HCEC 1CT (cell line): ENCODE measurements around the gene BCL2.

Experiments
- DNase-seq: peaks from one replicate; pipeline ENCODE4 v3.0.0-alpha.2; 2017

Gene BCL2

GRCh38 chr18:63178971-63179370 lies 140.6 kb downstream of the BCL2 start:
- no peak for DNase-seq

GRCh38 chr18:63177919-63178821 lies 141.4 kb downstream of the BCL2 start:
- DNase-seq, result no peak

- no peak for DNase-seq
These were observed 142.3 kb downstream of the BCL2 start for GRCh38 chr18:63177259-63177658.

- DNase-seq, result no peak
These were observed 144.3 kb downstream of the BCL2 start for GRCh38 chr18:63175264-63175663.

- no peak for DNase-seq
These were observed 145.6 kb downstream of the BCL2 start for GRCh38 chr18:63173983-63174382.

GRCh38 chr18:63169853-63170252 lies 149.7 kb downstream of the BCL2 start:
- DNase-seq, result no peak

GRCh38 chr18:63168287-63168686 lies 151.3 kb downstream of the BCL2 start:
- no peak for DNase-seq

- no peak for DNase-seq
These were observed 153.4 kb downstream of the BCL2 start for GRCh38 chr18:63166142-63166541.

GRCh38 chr18:63164396-63164795 lies 155.2 kb downstream of the BCL2 start:
- DNase-seq, result no peak

GRCh38 chr18:63162271-63163014 lies 157.1 kb downstream of the BCL2 start:
- peak; percentile 10 for DNase-seq

GRCh38 chr18:63161761-63162195 lies 157.8 kb downstream of the BCL2 start:
- peak; percentile 86 for DNase-seq

- no peak for DNase-seq
These were observed 158.4 kb downstream of the BCL2 start for GRCh38 chr18:63161032-63161760.

GRCh38 chr18:63160172-63160995 lies 159.2 kb downstream of the BCL2 start:
- DNase-seq, result no peak

- DNase-seq, result no peak
These were observed 160.0 kb downstream of the BCL2 start for GRCh38 chr18:63159590-63159989.

GRCh38 chr18:63158676-63159291 lies 160.8 kb downstream of the BCL2 start:
- DNase-seq, result no peak

GRCh38 chr18:63158012-63158631 lies 161.4 kb downstream of the BCL2 start:
- DNase-seq, result no peak

GRCh38 chr18:63157293-63158011 lies 162.1 kb downstream of the BCL2 start:
- DNase-seq, result no peak

GRCh38 chr18:63155910-63156773 lies 163.4 kb downstream of the BCL2 start:
- DNase-seq, result no peak

- DNase-seq, result no peak
These were observed 164.3 kb downstream of the BCL2 start for GRCh38 chr18:63155169-63155852.
